ENCODE measurements around the gene PRTG.

DNA sequence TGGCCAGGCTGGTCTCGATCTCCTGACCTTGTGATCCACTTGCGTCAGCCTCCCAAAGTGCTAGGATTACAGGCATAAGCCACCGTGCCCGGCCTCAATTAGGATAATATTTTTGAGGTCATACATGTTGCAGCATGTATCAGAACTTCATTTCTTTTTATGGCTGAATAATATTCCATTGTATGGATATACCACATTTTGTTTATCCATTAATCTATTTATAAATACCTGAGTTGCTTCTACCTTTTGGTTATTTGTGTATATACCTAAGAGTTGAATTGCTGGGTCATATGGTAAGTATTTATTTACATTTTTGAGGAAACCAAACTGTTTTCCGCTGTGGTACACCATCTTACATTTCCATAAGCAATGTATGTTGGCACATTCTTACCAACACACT is 136.7 kb downstream of the PRTG start:
- TF ChIP-seq, protein P1, sequence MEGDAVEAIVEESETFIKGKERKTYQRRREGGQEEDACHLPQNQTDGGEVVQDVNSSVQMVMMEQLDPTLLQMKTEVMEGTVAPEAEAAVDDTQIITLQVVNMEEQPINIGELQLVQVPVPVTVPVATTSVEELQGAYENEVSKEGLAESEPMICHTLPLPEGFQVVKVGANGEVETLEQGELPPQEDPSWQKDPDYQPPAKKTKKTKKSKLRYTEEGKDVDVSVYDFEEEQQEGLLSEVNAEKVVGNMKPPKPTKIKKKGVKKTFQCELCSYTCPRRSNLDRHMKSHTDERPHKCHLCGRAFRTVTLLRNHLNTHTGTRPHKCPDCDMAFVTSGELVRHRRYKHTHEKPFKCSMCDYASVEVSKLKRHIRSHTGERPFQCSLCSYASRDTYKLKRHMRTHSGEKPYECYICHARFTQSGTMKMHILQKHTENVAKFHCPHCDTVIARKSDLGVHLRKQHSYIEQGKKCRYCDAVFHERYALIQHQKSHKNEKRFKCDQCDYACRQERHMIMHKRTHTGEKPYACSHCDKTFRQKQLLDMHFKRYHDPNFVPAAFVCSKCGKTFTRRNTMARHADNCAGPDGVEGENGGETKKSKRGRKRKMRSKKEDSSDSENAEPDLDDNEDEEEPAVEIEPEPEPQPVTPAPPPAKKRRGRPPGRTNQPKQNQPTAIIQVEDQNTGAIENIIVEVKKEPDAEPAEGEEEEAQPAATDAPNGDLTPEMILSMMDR (IDR thresholded peaks at IDR 0.05): no peak
- no peak for TF ChIP-seq SIN3A (IDR thresholded peaks at IDR 0.05; ENCODE audit: borderline replicate concordance, insufficient read depth, low read depth, low read length)
- TF ChIP-seq TCF7L2 (IDR thresholded peaks at IDR 0.05; ENCODE audit: low read depth, low read length): no peak
- TF ChIP-seq, protein P2, sequence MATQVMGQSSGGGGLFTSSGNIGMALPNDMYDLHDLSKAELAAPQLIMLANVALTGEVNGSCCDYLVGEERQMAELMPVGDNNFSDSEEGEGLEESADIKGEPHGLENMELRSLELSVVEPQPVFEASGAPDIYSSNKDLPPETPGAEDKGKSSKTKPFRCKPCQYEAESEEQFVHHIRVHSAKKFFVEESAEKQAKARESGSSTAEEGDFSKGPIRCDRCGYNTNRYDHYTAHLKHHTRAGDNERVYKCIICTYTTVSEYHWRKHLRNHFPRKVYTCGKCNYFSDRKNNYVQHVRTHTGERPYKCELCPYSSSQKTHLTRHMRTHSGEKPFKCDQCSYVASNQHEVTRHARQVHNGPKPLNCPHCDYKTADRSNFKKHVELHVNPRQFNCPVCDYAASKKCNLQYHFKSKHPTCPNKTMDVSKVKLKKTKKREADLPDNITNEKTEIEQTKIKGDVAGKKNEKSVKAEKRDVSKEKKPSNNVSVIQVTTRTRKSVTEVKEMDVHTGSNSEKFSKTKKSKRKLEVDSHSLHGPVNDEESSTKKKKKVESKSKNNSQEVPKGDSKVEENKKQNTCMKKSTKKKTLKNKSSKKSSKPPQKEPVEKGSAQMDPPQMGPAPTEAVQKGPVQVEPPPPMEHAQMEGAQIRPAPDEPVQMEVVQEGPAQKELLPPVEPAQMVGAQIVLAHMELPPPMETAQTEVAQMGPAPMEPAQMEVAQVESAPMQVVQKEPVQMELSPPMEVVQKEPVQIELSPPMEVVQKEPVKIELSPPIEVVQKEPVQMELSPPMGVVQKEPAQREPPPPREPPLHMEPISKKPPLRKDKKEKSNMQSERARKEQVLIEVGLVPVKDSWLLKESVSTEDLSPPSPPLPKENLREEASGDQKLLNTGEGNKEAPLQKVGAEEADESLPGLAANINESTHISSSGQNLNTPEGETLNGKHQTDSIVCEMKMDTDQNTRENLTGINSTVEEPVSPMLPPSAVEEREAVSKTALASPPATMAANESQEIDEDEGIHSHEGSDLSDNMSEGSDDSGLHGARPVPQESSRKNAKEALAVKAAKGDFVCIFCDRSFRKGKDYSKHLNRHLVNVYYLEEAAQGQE (IDR thresholded peaks at IDR 0.05; ENCODE audit: insufficient read depth in 1 of 2, low read depth in 2 of 2, low read length in 1 of 2): no peak
- no peak for TF ChIP-seq POLR2AphosphoS5 (IDR thresholded peaks at IDR 0.05; ENCODE audit: low read depth, low read length)
